SK-N-SH treated with all-trans-retinoic acid at 6 μM for 48 hours (cell line): ENCODE measurements around the gene WDTC1.

Experiments
- ATAC-seq: fragments of 200-7000 bp; cut with Tn5 transposase; 3 replicates; pipeline ENCODE4 v1.9.1; 2020; ENCODE audit warnings: mild to moderate bottlenecking, moderate library complexity
- ARNTL ChIP-seq: fragments of 450-650 bp; formaldehyde crosslinking; IDR thresholded peaks from 2 replicates; pipeline ENCODE4 v1.5.0; 2020; ENCODE audit warnings: low read depth, mild to moderate bottlenecking, moderate library complexity, borderline replicate concordance
- BACH2 ChIP-seq: fragments of 250-450 bp; sonication (Bioruptor Pico); IDR thresholded peaks from 2 replicates; pipeline ENCODE4 v1.9.0; 2021; ENCODE audit warnings: mild to moderate bottlenecking, borderline replicate concordance
- CREB5 ChIP-seq: fragments of 250-450 bp; sonication (Bioruptor Pico); IDR thresholded peaks from 2 replicates; pipeline ENCODE4 v1.5.1; 2020; ENCODE audit warnings: low read depth, mild to moderate bottlenecking, moderate library complexity
- CSDC2 ChIP-seq: fragments of 250-450 bp; sonication (Bioruptor Pico); IDR thresholded peaks from 2 replicates; pipeline ENCODE4 v1.5.0; 2020; ENCODE audit warnings: mild to moderate bottlenecking, moderate library complexity
- CSRNP3 ChIP-seq: fragments of 250-450 bp; sonication (Bioruptor Pico); IDR thresholded peaks from 2 replicates; pipeline ENCODE4 v1.5.1; 2021; ENCODE audit warnings: mild to moderate bottlenecking, moderate library complexity
- ESRRG ChIP-seq: fragments of 250-450 bp; sonication (Bioruptor Pico); IDR thresholded peaks from 2 replicates; pipeline ENCODE4 v1.6.1; 2021; ENCODE audit warnings: mild to moderate bottlenecking
- GLIS3 ChIP-seq: fragments of 250-450 bp; sonication (Bioruptor Pico); IDR thresholded peaks from 2 replicates; pipeline ENCODE4 v1.5.0; 2020; ENCODE audit warnings: mild to moderate bottlenecking, moderate library complexity
- ISL1 ChIP-seq: fragments of 250-450 bp; sonication (Bioruptor Pico); IDR thresholded peaks from 2 replicates; pipeline ENCODE4 v2.1.2; 2022; ENCODE audit warnings: mild to moderate bottlenecking, moderate library complexity
- OSR1 ChIP-seq: fragments of 250-450 bp; sonication (Bioruptor Pico); IDR thresholded peaks from 2 replicates; pipeline ENCODE4 v1.8.0; 2022; ENCODE audit warnings: moderate library complexity, mild to moderate bottlenecking, inconsistent platforms
- POU6F1 ChIP-seq: fragments of 250-450 bp; sonication (Bioruptor Pico); IDR thresholded peaks from 2 replicates; pipeline ENCODE4 v1.8.0; 2021; ENCODE audit warnings: low read depth, mild to moderate bottlenecking, moderate library complexity, borderline replicate concordance
- PPARA ChIP-seq: fragments of 250-450 bp; sonication (Bioruptor Pico); IDR thresholded peaks from 2 replicates; pipeline ENCODE4 v1.5.0; 2020; ENCODE audit warnings: mild to moderate bottlenecking, borderline replicate concordance
- RARB ChIP-seq: fragments of 250-450 bp; sonication (Bioruptor Pico); IDR thresholded peaks from 2 replicates; pipeline ENCODE4 v1.8.0; 2021; ENCODE audit warnings: mild to moderate bottlenecking, moderate library complexity
- SNAI2 ChIP-seq: fragments of 250-450 bp; sonication (Bioruptor Pico); IDR thresholded peaks from 2 replicates; pipeline ENCODE4 v1.5.0; 2020; ENCODE audit warnings: mild to moderate bottlenecking, moderate library complexity
- TCF4 ChIP-seq: fragments of 250-450 bp; sonication (Bioruptor Pico); IDR thresholded peaks from 2 replicates; pipeline ENCODE4 v1.8.0; 2021; ENCODE audit warnings: mild to moderate bottlenecking, moderate library complexity, borderline replicate concordance
- TOX ChIP-seq: fragments of 250-450 bp; sonication (Bioruptor Pico); IDR thresholded peaks from 2 replicates; pipeline ENCODE4 v1.8.0; 2021; ENCODE audit warnings: mild to moderate bottlenecking, moderate library complexity, borderline replicate concordance
- TSHZ2 ChIP-seq: fragments of 250-450 bp; sonication (Bioruptor Pico); IDR thresholded peaks from 2 replicates; pipeline ENCODE4 v1.5.0; 2020; ENCODE audit warnings: mild to moderate bottlenecking, moderate library complexity
- ZC3H10 ChIP-seq: fragments of 250-450 bp; sonication (Bioruptor Pico); IDR thresholded peaks from 2 replicates; pipeline ENCODE4 v1.5.1; 2021; ENCODE audit warnings: mild to moderate bottlenecking, moderate library complexity
- ZFP3 ChIP-seq: fragments of 250-450 bp; sonication (Bioruptor Pico); IDR thresholded peaks from 2 replicates; pipeline ENCODE4 v1.5.0; 2020; ENCODE audit warnings: mild to moderate bottlenecking, moderate library complexity
- ZNF565 ChIP-seq: fragments of 450-650 bp; formaldehyde crosslinking; conservative IDR thresholded peaks from 2 replicates; pipeline ENCODE4 v1.5.0; 2020; ENCODE audit warnings: low read depth, mild to moderate bottlenecking, moderate library complexity
- ZNF70 ChIP-seq: fragments of 450-650 bp; formaldehyde crosslinking; IDR thresholded peaks from 2 replicates; pipeline ENCODE4 v1.5.0; 2020; ENCODE audit warnings: mild to moderate bottlenecking, moderate library complexity
- ZNF8 ChIP-seq: fragments of 450-650 bp; formaldehyde crosslinking; IDR thresholded peaks from 2 replicates; pipeline ENCODE4 v1.5.0; 2020; ENCODE audit warnings: mild to moderate bottlenecking, moderate library complexity

The WDTC1 gene

GRCh38 chr1:27322569-27323240, 88.3 kb downstream of the WDTC1 start:
- TF ChIP-seq BACH2 (no peak), POU6F1 (CRISPR knock-in tag) (no peak), ZNF565 (CRISPR knock-in tag) (no peak), ZNF70 (CRISPR knock-in tag) (no peak)
- ATAC-seq = no peak

GRCh38 chr1:27325286-27325685, 90.9 kb downstream of the WDTC1 start:
- no peak for ATAC-seq
- TF ChIP-seq ZNF8 (CRISPR knock-in tag) (no peak), BACH2 (no peak), ARNTL (CRISPR knock-in tag) (no peak), ZC3H10 (CRISPR knock-in tag) (no peak), OSR1 (no peak), RARB (CRISPR knock-in tag) (no peak), ISL1 (no peak), TCF4 (CRISPR knock-in tag) (no peak), GLIS3 (CRISPR knock-in tag) (no peak), CREB5 (CRISPR knock-in tag) (no peak), ZNF565 (CRISPR knock-in tag) (no peak), SNAI2 (no peak), TSHZ2 (CRISPR knock-in tag) (no peak), CSDC2 (CRISPR knock-in tag) (no peak), ZFP3 (CRISPR knock-in tag) (no peak), ZNF70 (CRISPR knock-in tag) (no peak), POU6F1 (CRISPR knock-in tag) (no peak), TOX (CRISPR knock-in tag) (no peak), CSRNP3 (no peak), PPARA (CRISPR knock-in tag) (no peak)

GRCh38 chr1:27327964-27328363, 93.5 kb downstream of the WDTC1 start:
- no peak for TF ChIP-seq ZNF70 (CRISPR knock-in tag)
- no peak for TF ChIP-seq ZC3H10 (CRISPR knock-in tag)
- no peak for TF ChIP-seq ESRRG (CRISPR knock-in tag)
- TF ChIP-seq ISL1 = no peak
- no peak for TF ChIP-seq TSHZ2 (CRISPR knock-in tag)
- TF ChIP-seq ZNF8 (CRISPR knock-in tag) = no peak
- ATAC-seq = no peak
